H1 (cell line): ENCODE measurements around the gene ERVW-1. TPM values are rescaled to one million over a fixed set of nuclear protein-coding genes. Genes with fewer than 3 reads are reported as not detected.

Experiments used
- CTCF ChIA-PET: fragments of 300-600 bp; sonication (Branson Sonifier 250); formaldehyde crosslinking; loops from one replicate; lab custom pipeline; 2021; ENCODE audit not compliant: partially characterized antibody; lab: Charles Lee
- POLR2A ChIA-PET: fragments of 300-600 bp; sonication (Branson Sonifier 250); formaldehyde crosslinking; loops from one replicate; lab custom pipeline; 2021; ENCODE audit warnings: inconsistent platforms; ENCODE audit not compliant: partially characterized antibody; lab: Charles Lee
- DNase-seq, 2 experiments: peaks; one replicate each; pipeline versions ENCODE4 v3.0.0 to v3.0.0-alpha.2; 2010 to 2022; ENCODE audit warnings: low spot score in 2 of 2, low read depth in 1 of 2, mixed read lengths in 1 of 2
- FAIRE-seq: peaks from 2 replicates; lab custom pipeline; 2011; peaks lifted over from hg19 to GRCh38; lab: Jason Lieb, UNC
- H2AFZ ChIP-seq: 2 replicates; pipeline ENCODE4 v1.8.1; 2012; ENCODE audit warnings: low read length, inconsistent platforms
- H2AK5ac ChIP-seq: 2 replicates; pipeline ENCODE4 v1.6.1; 2013; ENCODE audit warnings: low read depth, low read length
- H2BK120ac ChIP-seq: replicated peaks from 2 replicates; pipeline ENCODE3; 2013; ENCODE audit warnings: low read depth, low read length, inconsistent platforms
- H2BK12ac ChIP-seq: 2 replicates; pipeline ENCODE4 v1.6.1; 2013; ENCODE audit warnings: low read depth, low read length
- H2BK15ac ChIP-seq: 2 replicates; pipeline ENCODE4 v1.6.1; 2013; ENCODE audit warnings: low read length
- H2BK20ac ChIP-seq: 2 replicates; pipeline ENCODE4 v1.6.1; 2013; ENCODE audit warnings: low read length
- H2BK5ac ChIP-seq: 2 replicates; pipeline ENCODE4 v1.6.1; 2013; ENCODE audit warnings: low read depth, low read length
- H3K14ac ChIP-seq: 2 replicates; pipeline ENCODE4 v1.6.1; 2013; ENCODE audit warnings: inconsistent platforms; ENCODE audit not compliant: insufficient read length
- H3K18ac ChIP-seq: 2 replicates; pipeline ENCODE4 v1.6.1; 2013; ENCODE audit warnings: low read length; ENCODE audit errors: extremely low read depth
- H3K23ac ChIP-seq: 2 replicates; pipeline ENCODE4 v1.6.1; 2013; ENCODE audit warnings: inconsistent platforms; ENCODE audit not compliant: insufficient read length
- H3K23me2 ChIP-seq: 2 replicates; pipeline ENCODE4 v1.6.1; 2013; ENCODE audit warnings: low read depth, low read length
- H3K27ac ChIP-seq: 2 replicates; pipeline ENCODE4 v1.6.1; 2011; ENCODE audit warnings: low read depth, low read length, inconsistent platforms
- H3K27me3 ChIP-seq, 4 experiments: replicated peaks in 1 of 4; 1 replicate in 1 of 4; 2 replicates in 3 of 4; pipeline versions ENCODE4 v1.6.1 to v1.8.1; 2011 to 2013; ENCODE audit warnings: low read length in 3 of 4, mild to moderate bottlenecking in 3 of 4, inconsistent platforms in 2 of 4, mixed read lengths in 2 of 4, moderate library complexity in 1 of 4; ENCODE audit not compliant: control insufficient read depth in 3 of 4, insufficient read depth in 3 of 4; ENCODE audit errors: extremely low read depth in 1 of 4
- H3K36me3 ChIP-seq, 4 experiments: 2 replicates each; pipeline versions ENCODE4 v1.6.1 to v1.8.1; 2011 to 2013; ENCODE audit warnings: mild to moderate bottlenecking in 4 of 4, low read length in 3 of 4, moderate library complexity in 2 of 4, control low read depth in 1 of 4, inconsistent platforms in 1 of 4; ENCODE audit not compliant: insufficient read depth in 4 of 4, control insufficient read depth in 2 of 4
- H3K4ac ChIP-seq: replicated peaks from 2 replicates; pipeline ENCODE3; 2013; ENCODE audit warnings: low read length, low read depth, mixed read lengths, inconsistent platforms; ENCODE audit not compliant: insufficient read length
- H3K4me1 ChIP-seq, 4 experiments: replicated peaks in 1 of 4; 1 replicate in 1 of 4; 2 replicates in 3 of 4; pipeline versions ENCODE4 v1.6.1 to v1.8.1; 2011 to 2013; ENCODE audit warnings: low read length in 3 of 4, inconsistent platforms in 2 of 4, mixed read lengths in 1 of 4; ENCODE audit not compliant: insufficient read depth in 4 of 4, control insufficient read depth in 3 of 4
- H3K4me2 ChIP-seq, 2 experiments: 2 replicates each; pipeline versions ENCODE4 v1.6.1 to v1.8.1; 2011 to 2013; ENCODE audit warnings: low read depth in 2 of 2, low read length in 2 of 2, control low read depth in 1 of 2, inconsistent platforms in 1 of 2, mild to moderate bottlenecking in 1 of 2; ENCODE audit not compliant: insufficient read depth in 1 of 2
- H3K4me3 ChIP-seq, 4 experiments: fragments of 200-600, 300-600 bp in 1 of 4; sonication (generic), shearing (Covaris generic), sonication (Bioruptor Twin) in 1 of 4; 2 replicates each; pipeline versions ENCODE4 v1.5.1 to v1.8.1; 2011 to 2016; ENCODE audit warnings: low read length in 4 of 4, low read depth in 3 of 4, control low read depth in 2 of 4, inconsistent platforms in 2 of 4, mild to moderate bottlenecking in 2 of 4, mixed read lengths in 1 of 4, moderate library complexity in 1 of 4; ENCODE audit not compliant: insufficient read depth in 2 of 4; ENCODE audit errors: extremely low read depth in 1 of 4
- H3K56ac ChIP-seq: replicated peaks from 2 replicates; pipeline ENCODE3; 2013; ENCODE audit warnings: low read depth, mild to moderate bottlenecking, mixed read lengths, low read length, inconsistent platforms; ENCODE audit not compliant: insufficient read length
- H3K79me1 ChIP-seq: 2 replicates; pipeline ENCODE4 v1.6.1; 2013; ENCODE audit warnings: low read depth, low read length, control low read depth
- H3K79me2 ChIP-seq, 2 experiments: 2 replicates each; pipeline versions ENCODE4 v1.6.1 to v1.8.1; 2012 to 2013; ENCODE audit warnings: low read length in 2 of 2, mild to moderate bottlenecking in 2 of 2, inconsistent platforms in 1 of 2; ENCODE audit not compliant: insufficient read depth in 2 of 2, control insufficient read depth in 1 of 2
- H3K9ac ChIP-seq, 4 experiments: replicated peaks in 1 of 4; 1 replicate in 1 of 4; 2 replicates in 3 of 4; pipeline versions ENCODE4 v1.6.1 to v1.8.1; 2011 to 2013; ENCODE audit warnings: low read depth in 3 of 4, low read length in 3 of 4, control low read depth in 2 of 4, mild to moderate bottlenecking in 2 of 4, moderate library complexity in 2 of 4, inconsistent platforms in 1 of 4; ENCODE audit errors: extremely low read depth in 1 of 4
- H3K9me3 ChIP-seq, 2 experiments: 2 replicates each; pipeline versions ENCODE4 v1.6.1 to v1.8.1; 2012 to 2013; ENCODE audit warnings: mild to moderate bottlenecking in 2 of 2, moderate library complexity in 2 of 2, control low read depth in 1 of 2, inconsistent platforms in 1 of 2, low read depth in 1 of 2, low read length in 1 of 2, mixed read lengths in 1 of 2; ENCODE audit not compliant: insufficient read depth in 2 of 2
- H4K20me1 ChIP-seq, 2 experiments: replicated peaks in 1 of 2; 2 replicates each; pipeline versions ENCODE3 to v1.8.1; 2011 to 2013; ENCODE audit warnings: inconsistent platforms in 2 of 2, low read length in 2 of 2, mild to moderate bottlenecking in 1 of 2; ENCODE audit not compliant: insufficient read depth in 2 of 2, control insufficient read depth in 1 of 2
- H4K5ac ChIP-seq: 2 replicates; pipeline ENCODE4 v1.6.1; 2013; ENCODE audit warnings: low read length, low read depth, mixed read lengths, inconsistent platforms; ENCODE audit not compliant: insufficient read length
- H4K8ac ChIP-seq: 2 replicates; pipeline ENCODE4 v1.8.0; 2013; ENCODE audit warnings: mild to moderate bottlenecking, moderate library complexity, low read length, inconsistent platforms; ENCODE audit not compliant: insufficient read depth; ENCODE audit errors: extremely low read depth
- H4K91ac ChIP-seq: replicated peaks from 2 replicates; pipeline ENCODE3; 2013; ENCODE audit warnings: low read length, mixed read lengths, inconsistent platforms; ENCODE audit not compliant: insufficient read length
- BACH1 ChIP-seq: IDR thresholded peaks from 2 replicates; pipeline ENCODE4 v1.6.1; 2012; ENCODE audit warnings: low read length, improper control_type of control experiment
- BRCA1 ChIP-seq: IDR thresholded peaks from 2 replicates; pipeline ENCODE4 v1.6.1; 2012; ENCODE audit warnings: low read depth, low read length, improper control_type of control experiment
- E2F6 ChIP-seq: IDR thresholded peaks from 2 replicates; pipeline ENCODE4 v1.6.1; 2012; ENCODE audit warnings: inconsistent platforms
- EGR1 ChIP-seq: IDR thresholded peaks from 2 replicates; pipeline ENCODE4 v1.6.1; 2011; ENCODE audit warnings: low read depth, low read length, borderline replicate concordance
- EZH2 ChIP-seq: fragments of 200-600 bp; sonication (generic); IDR thresholded peaks from 2 replicates; pipeline ENCODE4 v1.7.1; 2012; ENCODE audit warnings: low read depth, mild to moderate bottlenecking, moderate library complexity, low read length, inconsistent platforms; ENCODE audit not compliant: severe bottlenecking
- JUN ChIP-seq: IDR thresholded peaks from 2 replicates; pipeline ENCODE4 v1.6.1; 2011; ENCODE audit warnings: low read depth, mild to moderate bottlenecking, improper control_type of control experiment, low read length
- PHF8 ChIP-seq: fragments of 200-600 bp; sonication (generic); conservative IDR thresholded peaks from 2 replicates; pipeline ENCODE4 v1.7.1; 2012; ENCODE audit warnings: low read depth, mild to moderate bottlenecking, inconsistent platforms, low read length, moderate library complexity
- RAD21 ChIP-seq, 2 experiments: IDR thresholded peaks in 1 of 2; conservative IDR thresholded peaks in 1 of 2; 2 replicates each; pipeline ENCODE4 v1.6.1; 2011; ENCODE audit warnings: low read depth in 2 of 2, low read length in 2 of 2, improper control_type of control experiment in 1 of 2, inconsistent platforms in 1 of 2, mild to moderate bottlenecking in 1 of 2, moderate library complexity in 1 of 2
- RBBP5 ChIP-seq: IDR thresholded peaks from 2 replicates; pipeline ENCODE4 v1.7.1; 2012; ENCODE audit warnings: low read depth, mild to moderate bottlenecking, inconsistent platforms, low read length, moderate library complexity, borderline replicate concordance
- SIRT6 ChIP-seq: IDR thresholded peaks from one replicate; pipeline ENCODE4 v1.7.1; 2012; ENCODE audit warnings: low read length, inconsistent platforms
- SIX5 ChIP-seq: IDR thresholded peaks from 2 replicates; pipeline ENCODE4 v1.6.1; 2011; ENCODE audit warnings: mild to moderate bottlenecking, low read depth, low read length
- SP1 ChIP-seq: IDR thresholded peaks from 2 replicates; pipeline ENCODE4 v1.6.1; 2011; ENCODE audit warnings: low read depth, low read length
- SP2 ChIP-seq: IDR thresholded peaks from 2 replicates; pipeline ENCODE4 v1.6.1; 2012; ENCODE audit warnings: mild to moderate bottlenecking, low read length, inconsistent platforms
- SRF ChIP-seq: IDR thresholded peaks from 2 replicates; pipeline ENCODE4 v1.6.1; 2011; ENCODE audit warnings: mild to moderate bottlenecking, low read depth, low read length, moderate library complexity
- WGBS, 2 experiments: shearing (Covaris generic) in 1 of 2; methylation state at CpG; one replicate each; pipeline versions ENCODE4 v1.1.6 to v1.1.7; 2013 to 2015; ENCODE audit warnings: low lambda C conversion rate in 2 of 2, mixed read lengths in 2 of 2, inconsistent platforms in 1 of 2, low coverage in 1 of 2, missing lambda C conversion rate in 1 of 2; ENCODE audit not compliant: insufficient replicate concordance in 2 of 2, insufficient coverage in 1 of 2, insufficient read length in 1 of 2; ENCODE audit errors: extremely low coverage in 1 of 2, missing lambda C conversion rate in 1 of 2; 5-methylcytosine and 5-hydroxymethylcytosine counted together
- polyA plus RNA-seq, 7 experiments: library from polyadenylated mRNA; depleted of rRNA in 3 of 7; stranded (reverse) in 5 of 7; unstranded in 2 of 7; fragments of >200 nt in 5 of 7; fragments of 200-250 nt in 2 of 7; gene quantifications; 1 replicate in 5 of 7; 2 replicates in 1 of 7; 4 replicates in 1 of 7; pipeline versions ENCODE4 v1.2.1 to v1.2.3, GENCODE V29; 2011 to 2013; ENCODE audit warnings: missing spikeins in 2 of 7, mixed read lengths in 2 of 7
- total RNA-seq: library from RNA; stranded (reverse); fragmentation: NEBNext Ultra II Directional; extraction: Animal tissue kit (Norgen Biotek cat#: 25700); gene quantifications from 2 replicates; pipeline ENCODE4 v1.2.1, GENCODE V29; 2021

Gene ERVW-1
- total and polyA plus RNA-seq, 2 of the 8 experiments (the other 6 are each of a cell fraction or from before 2014, with no cell fraction given): 0.08 TPM; not detected in 1

GRCh38 chr7:92478711-92479110, 965 bp upstream of the ERVW-1 start:
- H3K56ac ChIP-seq: no peak overlapping the region
- DNase-seq: no peak
- no peak overlapping the region for H2BK120ac ChIP-seq
- H4K91ac ChIP-seq: no peak overlapping the region
- no peak overlapping the region for H2AFZ ChIP-seq
- CTCF ChIA-PET: interaction anchor here (1.0 to 1.1 kb wide), 2 partner anchors 46 to 299 kb away, joined by 3 read pairs; partner anchors contain the start of gene LRRD1
- no peak for FAIRE-seq
- no peak overlapping the region for H3K9ac ChIP-seq
- H3K23ac ChIP-seq: no peak overlapping the region
- no peak overlapping the region for H2BK15ac ChIP-seq
- H3K4me3 ChIP-seq: no peak overlapping the region
- no peaks in the 10 kb centered on the region for H3K79me1 ChIP-seq
- no peak overlapping the region for H3K4me2 ChIP-seq
- H3K36me3 ChIP-seq: no peaks in the 10 kb centered on the region
- 100% methylated on average over 4 of the region's 4 CpGs; no CpG with 5 or more reads in 1 of the 2 experiments for WGBS, 2 experiments
- H4K8ac ChIP-seq: no peak overlapping the region
- H4K20me1 ChIP-seq: no peaks in the 10 kb centered on the region
- no peak overlapping the region for H3K4ac ChIP-seq
- no peak overlapping the region for H4K5ac ChIP-seq
- no peak overlapping the region for H3K27ac ChIP-seq
- H3K27me3 ChIP-seq: no peaks in the 10 kb centered on the region
- no peak overlapping the region for H2BK20ac ChIP-seq
- H3K18ac ChIP-seq: no peak overlapping the region; the same call in 1 of the 2 replicates
- H3K23me2 ChIP-seq: no peaks in the 10 kb centered on the region
- no peaks in the 10 kb centered on the region for H3K79me2 ChIP-seq
- H2BK5ac ChIP-seq: no peak overlapping the region
- H3K14ac ChIP-seq: no peak overlapping the region
- H3K9me3 ChIP-seq: no peaks in the 10 kb centered on the region
- POLR2A ChIA-PET: interaction anchor here (1.4 kb wide), 1 partner anchor 11 kb away, joined by 4 read pairs; no protein-coding TSS in a partner anchor
- no peak overlapping the region for H2BK12ac ChIP-seq
- no peak overlapping the region for H2AK5ac ChIP-seq
- peaks cover 0 to 4% (median 0%) of the 10 kb centered on the region in 4 experiments; a peak in 1 of 7 replicates for H3K4me1 ChIP-seq
- no peak for TF ChIP-seq SIX5
- no peak for TF ChIP-seq BRCA1
- no peak for TF ChIP-seq SP1
- no peak for TF ChIP-seq RAD21 (IDR thresholded peaks at IDR 0.05 in 1 of 2, conservative IDR thresholded peaks at IDR 0.05 in 1 of 2; ENCODE audit: low read depth in 2 of 2, low read length in 2 of 2)
- no peak for TF ChIP-seq E2F6
- no peak for TF ChIP-seq PHF8
- no peak for TF ChIP-seq SRF
- TF ChIP-seq EZH2: no peak
- no peak for TF ChIP-seq RBBP5
- no peak for TF ChIP-seq BACH1
- no peak for TF ChIP-seq SP2
- TF ChIP-seq EGR1: no peak
- TF ChIP-seq JUN: no peak
- no peak for TF ChIP-seq SIRT6
